Mucosa of descending colon (tissue), 3 donors: ENCODE measurements around the gene ATP5F1E. TPM values are rescaled to one million over a fixed set of nuclear protein-coding genes. Genes with fewer than 3 reads are reported as not detected.
A peak's percentile ranks its signal among the peaks of the same experiment; 100 is the strongest.

Experiments
- ATAC-seq: fragments of 200-7000 bp; cut with Tn5 transposase; one replicate; pipeline ENCODE4 v1.9.1; 2020; ENCODE audit warnings: mild to moderate bottlenecking, moderate library complexity
- DNase-seq, 3 donors: peaks; one replicate each; pipeline ENCODE4 v3.0.0-alpha.2; 2020
- H3K36me3 ChIP-seq: fragments of 200-600 bp; one replicate; pipeline ENCODE4 v1.8.0; 2021; ENCODE audit warnings: low read depth, mild to moderate bottlenecking
- H3K4me1 ChIP-seq: fragments of 200-600 bp; one replicate; pipeline ENCODE4 v1.8.0; 2021; ENCODE audit warnings: low read depth, mild to moderate bottlenecking
- H3K4me3 ChIP-seq: fragments of 200-600 bp; one replicate; pipeline ENCODE4 v1.8.0; 2021; ENCODE audit warnings: mild to moderate bottlenecking
- H3K9me3 ChIP-seq: fragments of 200-600 bp; one replicate; pipeline ENCODE4 v1.8.0; 2021; ENCODE audit warnings: mild to moderate bottlenecking
- CTCF ChIP-seq: fragments of 200-600 bp; IDR thresholded peaks from one replicate; pipeline ENCODE4 v1.8.0; 2022; ENCODE audit warnings: antibody characterized with exemption, mild to moderate bottlenecking
- intact Hi-C, 2 donors: fragments of 100-400 bp; cut with DNase I in 1 of 2; cut with micrococcal nuclease in 1 of 2; formaldehyde crosslinking; loops; one replicate each; pipeline versions ENCODE4 v1.11.0 to v1.11.1; 2022; cut with DNase I, micrococcal nuclease
- total RNA-seq, 3 donors: library from RNA; stranded (reverse); fragmentation: NEBNext Ultra II Directional in 2 of 3; extraction: Animal tissue kit (Norgen Biotek cat#: 25700) in 2 of 3; gene quantifications; one replicate each; pipeline versions ENCODE4 v1.2.1 to v1.2.4, GENCODE V29; 2021 to 2023
- donor health status: DM: no; HTN: no; CAD: no; lungs with moderate emphysema.
- donor health status: DM: no; HTN: no; CAD: no.
- donor health status: DM: no; HTN: yes; CAD: no.

Gene ATP5F1E
- total RNA-seq, 3 donors from 2014 or later = 65.4 to 76.1 (median 71.3) TPM

- H3K9me3 ChIP-seq = no peaks in the 10 kb centered on the region
- ATAC-seq = no peak
Measured at GRCh38 chr20:59018817-59019216, 13.3 kb downstream of the ATP5F1E start.

GRCh38 chr20:59017493-59018231, 14.5 kb downstream of the ATP5F1E start:
- no peaks in the 10 kb centered on the region for H3K9me3 ChIP-seq
- H3K4me3 ChIP-seq = no peak overlapping the region
- no peak for TF ChIP-seq CTCF
- DNase-seq (peak in 1 of 3 donors; percentile 0), ATAC-seq (no peak)
- no peaks in the 10 kb centered on the region for H3K36me3 ChIP-seq
- intact Hi-C loops = no loop called here
- no peaks in the 10 kb centered on the region for H3K4me1 ChIP-seq

More at GRCh38 chr20:59018817-59019216, 13.3 kb downstream of the ATP5F1E start:
- DNase-seq = peak in 1 of 3 donors; percentile 2
- no peak for TF ChIP-seq CTCF
- H3K36me3 ChIP-seq = no peaks in the 10 kb centered on the region
- intact Hi-C loops = no loop called here
- no peaks in the 10 kb centered on the region for H3K4me1 ChIP-seq
- no peak overlapping the region for H3K4me3 ChIP-seq

GRCh38 chr20:59016795-59017492, 15.2 kb downstream of the ATP5F1E start:
- Histone ChIP-seq H3K9me3 (no peaks in the 10 kb centered on the region), H3K36me3 (no peaks in the 10 kb centered on the region), H3K4me1 (no peaks in the 10 kb centered on the region), H3K4me3 (no peak overlapping the region)
- DNase-seq (no peak), ATAC-seq (peak; percentile 6)
- intact Hi-C loops = no loop called here
- no peak for TF ChIP-seq CTCF

- TF ChIP-seq CTCF = no peak
- no peak for DNase-seq
- H3K4me3 ChIP-seq = no peak overlapping the region
- no peak for ATAC-seq
- intact Hi-C loops = no loop called here
- no peaks in the 10 kb centered on the region for H3K9me3 ChIP-seq
- H3K36me3 ChIP-seq = no peaks in the 10 kb centered on the region
- H3K4me1 ChIP-seq = no peaks in the 10 kb centered on the region
Measured at GRCh38 chr20:59015812-59016711, 16.1 kb downstream of the ATP5F1E start.

GRCh38 chr20:59015411-59015810, 16.7 kb downstream of the ATP5F1E start:
- Histone ChIP-seq H3K36me3 (no peaks in the 10 kb centered on the region), H3K9me3 (no peaks in the 10 kb centered on the region), H3K4me1 (no peaks in the 10 kb centered on the region), H3K4me3 (no peak overlapping the region)
- no peak for DNase-seq
- ATAC-seq = no peak
- intact Hi-C loops = no loop called here
- TF ChIP-seq CTCF = no peak
